ENCODE data around the gene LETMD1.

LETMD1 gene

DNA sequence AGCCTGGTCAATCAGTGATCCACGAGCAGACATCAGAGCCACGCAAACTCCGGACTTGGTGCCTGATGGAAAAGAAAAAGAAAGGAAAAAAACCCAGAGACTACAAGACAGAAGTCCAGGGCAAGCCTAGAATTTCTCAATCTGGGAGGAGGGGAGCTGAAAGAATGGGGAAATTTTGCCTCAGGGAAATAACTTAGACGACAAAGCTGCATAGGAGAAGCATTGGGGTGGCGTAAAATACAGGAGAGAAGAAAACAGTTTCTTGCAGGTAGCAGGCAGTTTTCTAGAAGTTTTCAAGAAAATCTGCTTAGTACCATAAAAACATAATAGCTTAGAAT lies 19.3 kb upstream of the LETMD1 start:
- POLR2A ChIA-PET: no interaction called here
- TF ChIP-seq, protein P1, sequence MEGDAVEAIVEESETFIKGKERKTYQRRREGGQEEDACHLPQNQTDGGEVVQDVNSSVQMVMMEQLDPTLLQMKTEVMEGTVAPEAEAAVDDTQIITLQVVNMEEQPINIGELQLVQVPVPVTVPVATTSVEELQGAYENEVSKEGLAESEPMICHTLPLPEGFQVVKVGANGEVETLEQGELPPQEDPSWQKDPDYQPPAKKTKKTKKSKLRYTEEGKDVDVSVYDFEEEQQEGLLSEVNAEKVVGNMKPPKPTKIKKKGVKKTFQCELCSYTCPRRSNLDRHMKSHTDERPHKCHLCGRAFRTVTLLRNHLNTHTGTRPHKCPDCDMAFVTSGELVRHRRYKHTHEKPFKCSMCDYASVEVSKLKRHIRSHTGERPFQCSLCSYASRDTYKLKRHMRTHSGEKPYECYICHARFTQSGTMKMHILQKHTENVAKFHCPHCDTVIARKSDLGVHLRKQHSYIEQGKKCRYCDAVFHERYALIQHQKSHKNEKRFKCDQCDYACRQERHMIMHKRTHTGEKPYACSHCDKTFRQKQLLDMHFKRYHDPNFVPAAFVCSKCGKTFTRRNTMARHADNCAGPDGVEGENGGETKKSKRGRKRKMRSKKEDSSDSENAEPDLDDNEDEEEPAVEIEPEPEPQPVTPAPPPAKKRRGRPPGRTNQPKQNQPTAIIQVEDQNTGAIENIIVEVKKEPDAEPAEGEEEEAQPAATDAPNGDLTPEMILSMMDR (IDR thresholded peaks at IDR 0.05; ENCODE audit: insufficient read depth, low read length, missing control alignments): no peak
- CTCF ChIA-PET: interaction anchor here (0.8 to 3.8 kb wide), 8 partner anchors 10 to 312 kb away, joined by 3 to 20 read pairs (median 8); no protein-coding TSS in a partner anchor
- no peak overlapping the region for H3K4me3 ChIP-seq (ENCODE audit: low read depth, low read length)
- DNase-seq (ENCODE audit: low read depth, low spot score): no peak

DNA sequence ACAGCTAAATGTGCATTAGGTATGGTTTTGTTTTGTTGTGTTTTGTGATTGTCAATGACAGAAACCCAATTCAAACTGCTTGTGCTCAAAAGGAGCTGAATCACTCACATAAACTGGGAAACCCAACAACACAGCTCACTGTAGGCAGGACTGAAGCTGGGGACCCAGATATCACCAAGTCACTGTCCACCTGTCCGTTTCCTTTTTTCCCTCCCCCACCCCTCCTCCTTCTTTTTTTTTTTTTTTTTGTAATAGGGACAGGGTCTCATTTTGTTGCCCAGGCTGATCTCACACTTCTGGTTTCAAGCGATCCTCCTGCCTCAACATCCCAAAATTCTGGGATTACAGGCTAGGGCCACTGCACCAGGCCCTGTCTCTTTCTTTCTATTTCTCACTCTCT lies 15.1 kb upstream of the LETMD1 start:
- POLR2A ChIA-PET: interaction anchor here (0.7 kb wide), 1 partner anchor 11 kb away, joined by 3 read pairs; no protein-coding TSS in a partner anchor
- CTCF ChIA-PET: no interaction called here
- TF ChIP-seq, protein P1 (IDR thresholded peaks at IDR 0.05; ENCODE audit: insufficient read depth, low read length, missing control alignments): no peak
- no peak overlapping the region for H3K4me3 ChIP-seq (ENCODE audit: low read depth, low read length)
- no peak for DNase-seq (ENCODE audit: low read depth, low spot score)

DNA sequence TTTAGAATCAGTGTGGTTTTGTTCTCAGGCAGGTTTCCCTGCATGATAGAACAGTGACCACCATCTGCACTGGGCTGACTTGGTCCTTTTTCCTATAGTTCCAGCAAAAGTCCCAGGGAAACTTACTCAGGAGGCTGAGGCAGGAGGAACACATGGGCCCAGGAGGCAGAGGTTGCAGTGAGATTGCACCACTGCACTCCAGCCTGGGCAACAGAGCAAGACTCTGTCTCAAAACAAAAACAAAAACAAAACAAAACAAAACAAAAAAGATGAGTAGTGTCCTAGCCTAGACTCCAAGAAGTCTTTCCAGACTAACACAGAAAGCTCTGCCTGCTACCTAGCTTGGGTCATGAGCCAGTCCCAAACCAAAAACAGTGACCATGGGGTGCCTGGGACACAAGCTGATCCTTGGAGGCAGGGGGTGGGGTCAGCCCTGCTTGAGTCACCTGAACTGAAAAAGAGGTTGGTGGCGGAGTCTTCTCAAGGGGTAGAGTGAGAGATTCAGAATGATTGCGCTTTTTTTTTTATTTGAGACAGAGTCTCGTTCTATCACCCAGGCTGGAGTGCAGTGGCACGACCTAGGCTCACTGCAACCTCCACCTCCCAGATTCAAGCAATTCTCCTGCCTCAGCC lies 14.6 kb upstream of the LETMD1 start:
- POLR2A ChIA-PET: no interaction called here
- CTCF ChIA-PET: no interaction called here
- TF ChIP-seq, protein P1 (IDR thresholded peaks at IDR 0.05; ENCODE audit: insufficient read depth, low read length, missing control alignments): no peak

DNA sequence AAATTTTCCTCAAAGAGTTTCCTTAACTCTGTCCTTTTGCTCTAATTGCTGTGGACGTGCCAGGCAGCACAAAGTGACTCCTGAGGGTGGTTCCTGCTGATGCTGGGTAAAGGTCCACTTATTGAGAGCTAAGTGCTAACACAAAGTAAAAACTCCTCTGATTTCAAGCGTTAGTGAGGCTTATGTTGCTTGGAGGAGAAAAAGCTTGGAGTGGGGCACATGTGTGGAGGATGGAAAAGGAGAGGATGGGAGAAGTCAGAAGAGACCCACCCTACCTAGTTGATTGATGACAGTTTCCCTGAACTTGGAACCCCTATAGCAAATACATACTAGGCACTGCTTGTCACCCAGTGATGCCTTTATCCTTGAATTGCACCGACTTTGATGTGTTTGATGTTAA lies 11.8 kb upstream of the LETMD1 start:
- CTCF ChIA-PET: interaction anchor here (0.6 to 1.7 kb wide), 5 partner anchors 10 to 305 kb away, joined by 3 to 8 read pairs (median 3); partner anchors contain the start of gene SLC11A2
- POLR2A ChIA-PET: no interaction called here
- TF ChIP-seq, protein P1 (IDR thresholded peaks at IDR 0.05; ENCODE audit: insufficient read depth, low read length, missing control alignments): no peak
- no peak for DNase-seq (ENCODE audit: low read depth, low spot score)
- H3K4me3 ChIP-seq (ENCODE audit: low read depth, low read length): no peak overlapping the region

More for the DNA sequence above, 14.6 kb upstream of the LETMD1 start:
- H3K4me3 ChIP-seq (ENCODE audit: low read depth, low read length): no peak overlapping the region
- DNase-seq (ENCODE audit: low read depth, low spot score): no peak

DNA sequence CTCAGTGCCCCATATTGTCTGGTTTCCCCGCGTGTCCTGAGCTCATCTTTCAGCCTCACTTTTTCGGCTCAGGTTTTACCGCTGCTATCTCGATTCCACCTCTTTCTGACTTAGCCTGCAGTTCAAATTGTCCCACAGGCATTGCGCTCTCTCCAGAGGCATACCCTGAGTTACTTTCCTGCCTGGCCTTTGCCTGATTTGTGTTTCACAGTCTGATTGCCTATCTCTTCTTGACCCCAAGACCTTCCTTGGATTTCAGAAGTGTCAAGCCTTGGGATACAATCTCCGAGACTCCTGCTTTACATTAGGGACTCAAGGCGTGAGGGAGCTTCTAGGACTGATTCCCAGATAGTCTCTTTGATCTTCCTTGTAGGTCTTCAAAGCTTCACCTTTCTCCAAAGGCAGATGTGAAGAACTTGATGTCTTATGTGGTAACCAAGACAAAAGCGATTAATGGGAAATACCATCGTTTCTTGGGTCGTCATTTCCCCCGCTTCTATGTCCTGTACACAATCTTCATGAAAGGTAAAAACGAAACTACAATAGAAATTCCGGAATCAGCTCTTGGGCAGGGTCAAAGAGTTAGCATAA lies 629 bp downstream of the LETMD1 start:
- no peak for DNase-seq (ENCODE audit: low read depth, low spot score)
- ChIA-PET CTCF (interaction anchor here (1.0 to 2.0 kb wide), 7 partner anchors 9 to 306 kb away, joined by 3 to 11 read pairs (median 5); partner anchors contain the start of gene SLC11A2), POLR2A (interaction anchor here (0.9 kb wide), 1 partner anchor 301 kb away, joined by 3 read pairs; no protein-coding TSS in a partner anchor)

DNA sequence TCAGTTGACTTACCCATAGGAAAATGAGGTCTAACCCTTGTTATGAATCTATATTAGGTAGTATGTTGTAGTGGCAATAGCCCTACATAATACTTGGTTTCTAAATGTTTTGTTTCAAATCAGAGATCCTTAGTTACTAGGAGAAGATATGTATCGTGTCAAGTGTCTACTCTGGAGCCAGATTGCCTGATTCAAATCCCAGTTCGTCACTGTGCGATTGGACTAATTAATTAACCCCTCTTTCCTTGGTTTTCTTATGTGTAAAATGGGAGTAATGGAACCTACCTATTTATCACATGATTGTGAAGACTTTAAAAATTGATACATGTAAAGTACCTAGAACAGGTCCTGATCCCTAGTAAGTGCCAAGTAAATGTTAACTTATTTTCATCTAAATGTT lies 1.4 kb downstream of the LETMD1 start:
- ChIA-PET POLR2A (no interaction called here), CTCF (interaction anchor here (1.2 kb wide), 1 partner anchor 14 kb away, joined by 4 read pairs; no protein-coding TSS in a partner anchor)
- TF ChIP-seq, protein P1 (IDR thresholded peaks at IDR 0.05; ENCODE audit: insufficient read depth, low read length, missing control alignments): no peak
- H3K4me3 ChIP-seq (ENCODE audit: low read depth, low read length): peak overlapping the region; percentile 94
- DNase-seq (ENCODE audit: low read depth, low spot score): no peak

More for the DNA sequence above, 629 bp downstream of the LETMD1 start:
- peak overlapping the region; percentile 94 for H3K4me3 ChIP-seq (ENCODE audit: low read depth, low read length)
- TF ChIP-seq, protein P1 (IDR thresholded peaks at IDR 0.05; ENCODE audit: insufficient read depth, low read length, missing control alignments): no peak

Measured in AG04449 (cell line).